ENCODE results near the gene SMIM13. TPM values are rescaled to one million over a fixed set of nuclear protein-coding genes. Genes with fewer than 3 reads are reported as not detected.
A peak's percentile ranks its signal among the peaks of the same experiment; 100 is the strongest.

Gene SMIM13
- total RNA-seq, 1 experiment from 2014 or later, result 22.2 TPM

DNA sequence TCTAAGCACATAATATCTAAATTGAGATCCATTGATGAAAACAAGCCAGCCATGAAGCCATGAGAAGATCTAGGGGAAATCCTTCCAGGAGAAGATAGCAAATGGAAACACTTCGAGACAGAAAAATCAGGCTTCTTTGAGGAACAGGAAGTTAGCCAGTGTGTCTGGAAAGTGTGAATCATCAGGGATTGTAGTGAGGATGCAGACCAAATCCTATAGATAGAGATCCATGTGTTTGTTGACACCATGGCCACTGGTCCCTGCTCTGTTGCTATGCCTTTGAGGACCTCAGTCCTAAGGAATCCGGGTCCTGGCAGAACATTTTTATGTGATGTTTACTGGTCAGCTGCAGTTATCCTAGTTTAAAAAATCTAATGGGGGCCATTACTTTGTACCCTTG is 42.9 kb upstream of the SMIM13 start:
- H2AFZ ChIP-seq, result no peak overlapping the region
- no peak overlapping the region for H3K27ac ChIP-seq
- ChIA-PET CTCF (no interaction called here), POLR2A (ENCODE audit: unreplicated experiment) (no interaction called here)
- no TSS peak for BruUV-seq (replicated peaks)
- no peak for TF ChIP-seq EZH2 (IDR thresholded peaks at IDR 0.05; ENCODE audit: low read depth)
- TF ChIP-seq, protein P1, sequence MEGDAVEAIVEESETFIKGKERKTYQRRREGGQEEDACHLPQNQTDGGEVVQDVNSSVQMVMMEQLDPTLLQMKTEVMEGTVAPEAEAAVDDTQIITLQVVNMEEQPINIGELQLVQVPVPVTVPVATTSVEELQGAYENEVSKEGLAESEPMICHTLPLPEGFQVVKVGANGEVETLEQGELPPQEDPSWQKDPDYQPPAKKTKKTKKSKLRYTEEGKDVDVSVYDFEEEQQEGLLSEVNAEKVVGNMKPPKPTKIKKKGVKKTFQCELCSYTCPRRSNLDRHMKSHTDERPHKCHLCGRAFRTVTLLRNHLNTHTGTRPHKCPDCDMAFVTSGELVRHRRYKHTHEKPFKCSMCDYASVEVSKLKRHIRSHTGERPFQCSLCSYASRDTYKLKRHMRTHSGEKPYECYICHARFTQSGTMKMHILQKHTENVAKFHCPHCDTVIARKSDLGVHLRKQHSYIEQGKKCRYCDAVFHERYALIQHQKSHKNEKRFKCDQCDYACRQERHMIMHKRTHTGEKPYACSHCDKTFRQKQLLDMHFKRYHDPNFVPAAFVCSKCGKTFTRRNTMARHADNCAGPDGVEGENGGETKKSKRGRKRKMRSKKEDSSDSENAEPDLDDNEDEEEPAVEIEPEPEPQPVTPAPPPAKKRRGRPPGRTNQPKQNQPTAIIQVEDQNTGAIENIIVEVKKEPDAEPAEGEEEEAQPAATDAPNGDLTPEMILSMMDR (conservative IDR thresholded peaks at IDR 0.05), result no peak
- H4K20me1 ChIP-seq (ENCODE audit: insufficient read depth), result no peaks in the 10 kb centered on the region
- H3K79me2 ChIP-seq (ENCODE audit: low read depth), result no peaks in the 10 kb centered on the region
- DNase-seq, result peak in 1 of 2 experiments; percentile 36
- no peaks in the 10 kb centered on the region for H3K36me3 ChIP-seq (ENCODE audit: low read depth)
- H3K9me3 ChIP-seq (ENCODE audit: insufficient read depth, low read depth), result no peaks in the 10 kb centered on the region
- intact Hi-C loops (cut with micrococcal nuclease; ENCODE audit: unreplicated experiment), result no loop called here
- no peaks in the 10 kb centered on the region for H3F3A ChIP-seq (ENCODE audit: insufficient read depth, low read depth)
- H3K4me3 ChIP-seq, result no peak overlapping the region
- no peaks in the 10 kb centered on the region for H3K9me2 ChIP-seq (ENCODE audit: insufficient read depth)
- peaks cover 7% of the 10 kb centered on the region for H3K4me1 ChIP-seq (replicated peaks; ENCODE audit: insufficient read depth)
- no peak overlapping the region for H3K4me2 ChIP-seq
- H3K27me3 ChIP-seq (ENCODE audit: insufficient read depth, low read depth), result no peaks in the 10 kb centered on the region

DNA sequence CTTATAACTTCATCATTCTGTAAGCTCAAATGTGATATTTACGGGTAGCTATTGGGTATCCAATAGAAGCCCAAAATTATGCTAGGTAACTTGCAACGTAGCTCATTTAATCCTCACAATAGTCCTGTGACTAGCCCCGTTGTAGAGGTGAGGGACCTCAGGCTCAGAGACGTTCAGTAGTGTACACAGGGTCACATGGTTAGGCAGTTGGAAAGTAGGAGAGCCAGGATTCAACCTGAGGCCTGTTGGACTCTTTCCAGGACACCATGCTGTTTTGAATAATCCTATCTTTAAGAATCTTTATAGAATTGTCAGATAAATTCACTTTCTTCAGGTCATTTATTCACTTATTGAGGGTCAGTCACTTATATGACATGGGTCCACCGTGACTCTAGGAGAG is 40.3 kb upstream of the SMIM13 start:
- intact Hi-C loops (cut with micrococcal nuclease; ENCODE audit: unreplicated experiment), result no loop called here
- Histone ChIP-seq H3K4me2 (no peak overlapping the region), H3K4me3 (no peak overlapping the region), H3F3A (ENCODE audit: insufficient read depth, low read depth) (no peaks in the 10 kb centered on the region), H2AFZ (no peak overlapping the region), H3K9me2 (ENCODE audit: insufficient read depth) (no peaks in the 10 kb centered on the region), H3K27me3 (ENCODE audit: insufficient read depth, low read depth) (no peaks in the 10 kb centered on the region), H3K36me3 (ENCODE audit: low read depth) (no peaks in the 10 kb centered on the region), H4K20me1 (ENCODE audit: insufficient read depth) (no peaks in the 10 kb centered on the region), H3K4me1 (replicated peaks; ENCODE audit: insufficient read depth) (peaks cover 7% of the 10 kb centered on the region), H3K9me3 (ENCODE audit: insufficient read depth, low read depth) (no peaks in the 10 kb centered on the region), H3K27ac (no peak overlapping the region), H3K79me2 (ENCODE audit: low read depth) (no peaks in the 10 kb centered on the region)
- POLR2A ChIA-PET (ENCODE audit: unreplicated experiment), result interaction anchor here (0.7 kb wide), 2 partner anchors 18 to 708 kb away, joined by 4 to 19 read pairs; no protein-coding TSS in a partner anchor
- TF ChIP-seq, protein P1 (conservative IDR thresholded peaks at IDR 0.05), result no peak
- TF ChIP-seq EZH2 (IDR thresholded peaks at IDR 0.05; ENCODE audit: low read depth), result no peak
- BruUV-seq (replicated peaks), result no TSS peak
- DNase-seq, result no peak
- CTCF ChIA-PET, result interaction anchor here (0.5 kb wide), 1 partner anchor 169 kb away, joined by 9 read pairs; no protein-coding TSS in a partner anchor

DNA sequence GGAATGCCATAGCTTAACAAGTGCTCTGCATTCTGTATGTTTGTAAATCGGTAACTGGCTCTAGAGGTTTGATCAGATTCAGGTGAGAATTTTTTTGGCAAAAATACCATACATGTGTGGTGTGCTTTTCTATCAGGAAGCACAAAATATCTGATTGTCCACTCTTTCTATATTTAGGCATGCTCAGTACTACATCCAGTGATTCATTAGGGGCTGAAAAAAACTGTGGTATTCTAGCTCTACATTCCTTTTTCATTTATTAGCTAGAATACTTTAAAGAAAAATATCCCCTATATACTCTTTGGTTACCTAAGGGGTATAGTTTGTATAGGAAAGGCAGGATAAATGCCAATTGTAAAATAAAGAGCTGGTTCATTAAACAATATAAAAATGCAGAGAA is 38.9 kb upstream of the SMIM13 start:
- Histone ChIP-seq H3K79me2 (ENCODE audit: low read depth) (no peaks in the 10 kb centered on the region), H3K36me3 (ENCODE audit: low read depth) (no peaks in the 10 kb centered on the region), H3F3A (ENCODE audit: insufficient read depth, low read depth) (no peaks in the 10 kb centered on the region), H2AFZ (no peak overlapping the region), H4K20me1 (ENCODE audit: insufficient read depth) (no peaks in the 10 kb centered on the region), H3K4me3 (no peak overlapping the region), H3K9me3 (ENCODE audit: insufficient read depth, low read depth) (no peaks in the 10 kb centered on the region), H3K27me3 (ENCODE audit: insufficient read depth, low read depth) (no peaks in the 10 kb centered on the region), H3K4me2 (no peak overlapping the region), H3K27ac (no peak overlapping the region), H3K9me2 (ENCODE audit: insufficient read depth) (no peaks in the 10 kb centered on the region), H3K4me1 (replicated peaks; ENCODE audit: insufficient read depth) (peaks cover 7% of the 10 kb centered on the region)
- ChIA-PET POLR2A (ENCODE audit: unreplicated experiment) (interaction anchor here (0.6 kb wide), 1 partner anchor 18 kb away, joined by 11 read pairs; no protein-coding TSS in a partner anchor), CTCF (no interaction called here)
- intact Hi-C loops (cut with micrococcal nuclease; ENCODE audit: unreplicated experiment), result no loop called here
- no TSS peak for BruUV-seq (replicated peaks)
- peak in 1 of 2 experiments; percentile 47 for DNase-seq
- TF ChIP-seq EZH2 (IDR thresholded peaks at IDR 0.05; ENCODE audit: low read depth), result no peak
- TF ChIP-seq, protein P1 (conservative IDR thresholded peaks at IDR 0.05), result no peak

Measured in PC-9 (cell line).